GM18867 (cell line): ENCODE data around the gene PTGER2.

Experiments used
- ATAC-seq: cut with Tn5 transposase; IDR thresholded peaks from one replicate; pipeline ENCODE4 v1.9.1; 2021; ENCODE audit warnings: mild to moderate bottlenecking, moderate library complexity; ENCODE audit not compliant: unreplicated experiment

Gene PTGER2

DNA sequence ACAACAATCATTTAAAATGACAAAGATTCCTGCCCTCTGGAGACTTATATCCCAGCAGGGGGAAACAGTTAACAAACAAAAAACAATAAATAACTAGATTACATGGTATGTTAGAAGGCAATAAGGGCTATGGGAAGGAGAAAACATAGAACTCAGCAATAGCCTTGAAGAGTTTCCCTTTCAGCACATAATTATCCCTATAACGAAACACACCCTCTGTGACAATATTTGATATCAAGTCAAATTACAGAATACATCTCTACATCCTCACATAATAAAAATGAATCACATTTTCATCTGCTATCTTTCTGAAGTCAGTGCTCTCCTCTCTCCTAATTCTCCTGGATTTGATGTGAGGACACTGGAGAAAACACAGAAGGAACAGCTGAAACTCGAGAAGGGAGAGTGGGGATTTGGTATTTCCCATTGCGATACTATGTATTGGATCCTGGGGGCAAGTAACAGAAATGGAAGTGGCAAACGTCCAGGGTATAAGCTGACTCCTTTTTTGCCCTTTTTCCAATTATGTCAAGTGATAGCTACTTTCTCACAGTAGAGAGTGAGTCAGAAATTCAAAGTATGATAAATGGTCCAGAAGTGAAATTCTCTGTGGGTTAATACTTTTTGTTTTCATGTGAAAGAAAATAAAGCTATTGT lies 9.7 kb upstream of the PTGER2 start:
- ATAC-seq, result no peak

DNA sequence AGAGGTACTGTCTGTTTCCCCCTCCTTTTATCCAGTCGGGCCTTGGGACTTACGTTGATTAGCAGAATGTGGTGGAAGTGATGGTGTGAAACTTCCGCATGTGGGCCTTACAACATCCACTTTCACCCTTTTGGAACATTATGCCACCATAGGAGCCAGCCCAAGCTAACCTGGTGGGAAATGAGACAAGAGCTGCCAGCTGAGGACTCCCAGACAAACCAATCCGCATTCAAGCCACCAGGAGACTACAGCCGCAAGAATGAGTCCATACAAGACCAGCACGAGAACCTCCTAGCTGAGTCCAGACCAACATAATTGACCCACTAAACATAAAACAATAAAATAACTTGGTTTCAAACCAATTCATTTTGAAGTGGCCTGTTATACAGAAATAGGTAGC lies 9.1 kb upstream of the PTGER2 start:
- no peak for ATAC-seq

DNA sequence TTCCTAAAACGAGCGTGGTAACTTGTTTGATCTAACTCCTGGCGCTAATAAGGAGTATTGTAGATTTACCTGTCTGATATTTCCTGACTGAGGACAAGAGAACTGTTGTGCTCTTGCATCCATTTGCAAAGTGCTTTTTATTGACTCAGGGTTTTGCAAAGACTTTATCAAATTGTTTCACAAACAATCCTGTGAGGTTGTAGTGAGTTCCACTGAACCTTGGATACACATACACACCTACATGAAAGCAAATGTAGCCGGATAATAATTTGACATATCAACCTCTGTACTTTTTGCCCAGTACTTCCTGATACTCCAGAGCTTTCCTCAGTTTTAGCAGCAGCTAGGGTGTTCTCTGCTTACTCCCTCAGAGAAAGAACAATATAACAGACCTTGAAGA lies 6.7 kb upstream of the PTGER2 start:
- no peak for ATAC-seq

DNA sequence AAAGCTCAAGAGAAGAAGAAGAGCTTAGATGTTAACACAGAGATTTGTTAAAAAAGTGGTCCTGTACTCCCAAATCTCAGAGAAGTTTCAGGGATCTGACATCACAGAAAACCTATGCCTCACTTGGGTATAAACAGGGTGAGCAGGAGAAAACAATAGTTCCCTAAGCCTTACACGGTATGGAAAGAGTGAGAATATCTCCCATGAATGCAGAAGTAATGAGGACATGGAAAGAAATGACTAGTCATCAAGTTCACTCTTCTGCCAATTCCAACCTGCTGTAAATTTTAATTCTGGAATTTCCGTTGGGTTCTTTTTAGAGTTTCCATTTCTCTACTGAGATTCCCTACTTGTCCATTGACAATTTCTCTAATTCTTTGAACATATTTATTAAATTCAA lies 6.2 kb upstream of the PTGER2 start:
- ATAC-seq, result no peak

DNA sequence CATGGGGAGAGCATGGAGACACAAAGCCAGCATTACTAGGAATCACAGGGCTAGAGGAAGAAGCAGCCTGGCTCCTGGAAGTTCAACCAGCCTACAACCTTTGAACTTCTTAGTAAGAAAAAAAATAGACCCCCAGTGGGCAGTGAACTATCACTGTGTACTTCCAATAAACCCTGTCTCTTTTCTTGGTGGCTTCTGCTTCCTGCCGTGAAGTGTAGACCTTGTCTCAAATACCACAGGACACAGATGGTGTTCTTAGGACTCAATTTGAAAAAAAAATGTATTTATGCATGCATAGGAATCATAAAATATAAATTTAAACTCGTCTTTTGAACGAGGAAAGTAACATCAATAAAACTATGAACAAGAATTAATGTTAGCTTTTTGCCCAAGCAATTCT lies 3.6 kb upstream of the PTGER2 start:
- no peak for ATAC-seq

DNA sequence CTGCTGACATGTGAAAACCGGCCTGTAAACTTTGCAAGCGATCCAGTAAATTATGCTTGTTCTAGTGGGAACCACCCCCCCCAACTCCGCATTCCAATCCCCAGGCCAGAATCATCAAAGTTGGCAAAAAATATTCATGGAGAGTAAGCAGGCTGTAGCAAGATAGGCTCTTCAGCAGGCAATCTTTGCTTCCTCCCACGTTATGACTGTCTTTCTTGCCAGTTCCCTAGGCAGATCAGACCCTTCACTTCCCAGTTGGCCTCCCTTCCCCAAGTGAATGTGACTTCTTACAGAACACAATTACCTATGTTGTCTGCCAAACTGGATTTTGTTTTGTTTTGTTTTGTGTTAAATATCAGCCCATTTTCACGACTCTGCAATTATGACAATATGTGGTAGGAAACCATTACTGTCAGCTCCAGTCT lies 1.2 kb upstream of the PTGER2 start:
- ATAC-seq, result no peak

DNA sequence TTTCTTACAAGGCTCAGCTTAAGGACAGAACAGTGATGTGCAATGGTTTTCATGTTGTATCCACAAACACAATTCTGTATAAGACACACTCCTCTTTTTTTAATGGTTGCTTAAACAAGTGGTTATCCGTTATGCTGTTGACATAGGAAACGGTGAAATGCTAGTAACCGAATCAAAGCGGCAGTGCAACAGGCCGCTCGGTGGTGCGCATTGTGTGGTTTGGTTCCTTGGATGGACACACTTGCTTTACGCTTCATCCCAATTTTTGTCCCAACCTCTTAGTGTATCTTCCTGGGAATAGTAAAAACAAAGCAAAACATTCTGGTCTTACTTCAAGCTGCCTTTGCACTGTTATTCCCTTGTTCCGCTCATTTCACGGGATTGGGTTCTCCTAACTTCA lies 650 bp upstream of the PTGER2 start:
- no peak for ATAC-seq

DNA sequence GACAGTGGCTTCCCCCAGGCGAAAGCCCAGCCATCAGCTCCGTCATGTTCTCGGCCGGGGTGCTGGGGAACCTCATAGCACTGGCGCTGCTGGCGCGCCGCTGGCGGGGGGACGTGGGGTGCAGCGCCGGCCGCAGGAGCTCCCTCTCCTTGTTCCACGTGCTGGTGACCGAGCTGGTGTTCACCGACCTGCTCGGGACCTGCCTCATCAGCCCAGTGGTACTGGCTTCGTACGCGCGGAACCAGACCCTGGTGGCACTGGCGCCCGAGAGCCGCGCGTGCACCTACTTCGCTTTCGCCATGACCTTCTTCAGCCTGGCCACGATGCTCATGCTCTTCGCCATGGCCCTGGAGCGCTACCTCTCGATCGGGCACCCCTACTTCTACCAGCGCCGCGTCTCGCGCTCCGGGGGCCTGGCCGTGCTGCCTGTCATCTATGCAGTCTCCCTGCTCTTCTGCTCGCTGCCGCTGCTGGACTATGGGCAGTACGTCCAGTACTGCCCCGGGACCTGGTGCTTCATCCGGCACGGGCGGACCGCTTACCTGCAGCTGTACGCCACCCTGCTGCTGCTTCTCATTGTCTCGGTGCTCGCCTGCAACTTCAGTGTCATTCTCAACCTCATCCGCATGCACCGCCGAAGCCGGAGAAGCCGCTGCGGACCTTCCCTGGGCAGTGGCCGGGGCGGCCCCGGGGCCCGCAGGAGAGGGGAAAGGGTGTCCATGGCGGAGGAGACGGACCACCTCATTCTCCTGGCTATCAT lies 663 bp downstream of the PTGER2 start:
- ATAC-seq, result no peak

DNA sequence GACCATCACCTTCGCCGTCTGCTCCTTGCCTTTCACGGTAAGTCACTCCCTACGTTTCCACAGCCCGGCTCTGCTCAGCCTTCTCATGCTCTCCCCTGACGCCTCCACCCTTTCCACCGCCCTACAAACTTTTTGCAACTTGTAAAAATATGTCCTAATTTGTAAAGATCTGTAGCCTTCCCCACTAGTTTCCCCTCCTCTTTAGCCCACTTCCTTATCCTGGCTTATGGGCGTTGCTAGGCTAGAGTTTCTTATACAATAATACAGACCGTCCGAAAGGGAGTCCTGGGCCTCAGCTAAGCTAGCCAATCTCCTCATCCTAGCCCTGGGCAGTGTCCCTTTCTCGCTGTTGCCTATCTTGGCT lies 1.2 kb downstream of the PTGER2 start:
- no peak for ATAC-seq

DNA sequence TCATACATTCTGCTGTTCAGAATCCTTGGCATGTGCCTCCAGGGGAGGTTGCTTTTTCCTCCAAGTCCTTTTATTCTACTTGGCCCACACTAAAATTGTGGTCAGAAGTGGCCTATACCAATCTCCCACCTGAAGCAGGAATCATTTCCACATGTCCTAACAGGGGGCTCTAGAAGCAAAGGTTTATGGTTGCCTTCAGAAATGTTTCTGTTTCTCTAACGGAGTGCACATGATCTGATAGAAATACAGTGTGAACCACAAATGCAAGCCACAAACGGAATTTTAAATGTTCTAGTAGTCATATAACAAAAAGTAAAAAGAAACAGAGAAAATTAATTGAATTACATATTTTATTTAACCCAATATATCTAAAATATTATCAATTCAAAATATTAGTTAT lies 4.0 kb downstream of the PTGER2 start:
- ATAC-seq, result no peak

DNA sequence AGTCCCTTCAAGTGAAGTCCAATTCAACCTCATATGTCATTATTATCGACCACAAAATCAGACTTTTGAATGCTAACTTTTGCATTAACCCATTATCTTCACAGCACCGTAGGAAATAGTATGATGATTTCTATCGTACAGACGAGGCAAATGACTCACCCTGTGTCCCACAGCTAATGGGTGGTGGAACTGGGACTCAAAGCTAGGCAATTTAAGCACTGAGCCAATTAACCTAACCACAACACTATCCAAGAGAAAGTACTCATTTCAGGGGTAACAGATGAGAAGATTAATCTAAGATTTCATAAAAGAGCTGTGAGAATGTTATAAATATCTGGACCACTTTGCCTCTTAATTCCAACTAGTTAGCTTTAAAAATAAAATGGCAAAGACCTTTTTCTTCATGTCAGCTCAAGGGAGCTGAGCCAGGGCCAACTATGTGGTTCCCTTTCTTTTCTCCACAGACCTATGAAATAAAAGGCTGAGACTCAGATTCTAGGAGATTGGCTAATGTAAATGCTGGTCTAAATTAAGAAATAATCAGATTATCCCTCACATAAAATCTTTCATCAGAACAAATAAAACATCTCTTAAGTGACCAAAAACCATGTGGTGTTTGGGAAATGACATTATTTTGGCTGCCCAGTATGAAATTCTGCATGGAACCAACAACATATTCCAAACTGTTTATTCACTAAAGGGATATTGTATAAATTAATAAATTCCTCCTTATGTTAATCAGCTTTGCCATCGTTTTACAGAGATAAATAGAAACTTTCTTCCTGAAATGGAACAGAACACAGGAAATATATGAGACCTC lies 4.9 kb downstream of the PTGER2 start:
- no peak for ATAC-seq

DNA sequence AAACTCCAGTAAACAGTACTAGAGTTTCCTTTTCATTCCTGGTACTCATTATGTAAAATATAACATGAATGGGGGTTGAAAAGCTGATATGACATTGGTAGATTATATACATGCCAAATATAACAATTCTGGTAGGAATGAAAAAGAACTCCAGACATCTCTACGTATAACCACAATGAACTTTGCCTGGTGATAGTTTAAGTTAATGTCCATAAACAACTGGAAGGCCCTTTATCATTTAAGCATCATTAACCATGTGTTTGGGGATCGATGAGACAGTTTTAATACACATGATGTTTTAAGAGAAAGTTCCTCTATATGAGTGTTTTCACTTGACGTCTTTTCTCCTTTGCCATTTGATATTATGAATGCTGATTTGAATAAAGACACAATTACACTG lies 5.8 kb downstream of the PTGER2 start:
- ATAC-seq, result no peak

DNA sequence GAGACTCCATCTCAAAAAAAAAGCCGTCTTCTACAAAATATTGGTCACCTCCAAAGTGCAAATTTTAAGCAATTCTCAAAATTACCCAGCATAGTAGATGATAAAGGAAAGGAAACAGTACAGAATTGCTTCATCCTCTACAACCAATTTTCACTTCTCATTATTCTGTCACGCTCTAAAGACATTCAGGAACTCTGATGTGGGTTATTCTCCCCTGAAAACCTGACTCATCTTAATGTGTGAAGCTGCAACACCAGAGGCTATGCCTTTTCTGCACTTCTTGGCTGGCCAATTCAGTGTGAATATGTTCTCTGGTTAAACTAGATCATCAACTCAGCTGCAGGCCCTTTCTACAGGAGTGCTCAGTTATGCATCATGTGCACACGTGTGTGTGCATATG lies 11.0 kb downstream of the PTGER2 start:
- ATAC-seq, result peak; percentile 89

DNA sequence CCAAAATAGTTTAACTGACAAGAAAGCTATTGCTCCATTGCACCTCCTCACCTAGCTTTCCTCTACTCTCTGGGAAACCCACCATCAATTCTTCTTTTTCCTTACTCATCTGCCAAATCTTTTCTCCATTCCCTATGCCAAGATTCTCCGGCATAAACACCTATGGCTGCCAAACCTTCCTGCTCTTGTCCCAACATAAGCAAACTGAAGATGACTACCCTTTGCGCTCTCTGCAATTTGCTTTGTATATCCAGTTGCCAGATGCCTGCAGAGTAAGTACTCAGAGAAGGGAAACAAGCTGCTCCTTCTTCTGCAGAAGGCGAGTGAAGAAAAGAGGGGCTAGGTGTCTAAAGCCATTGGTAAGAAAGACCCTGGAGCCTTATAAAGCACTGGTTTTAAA lies 11.5 kb downstream of the PTGER2 start:
- no peak for ATAC-seq

DNA sequence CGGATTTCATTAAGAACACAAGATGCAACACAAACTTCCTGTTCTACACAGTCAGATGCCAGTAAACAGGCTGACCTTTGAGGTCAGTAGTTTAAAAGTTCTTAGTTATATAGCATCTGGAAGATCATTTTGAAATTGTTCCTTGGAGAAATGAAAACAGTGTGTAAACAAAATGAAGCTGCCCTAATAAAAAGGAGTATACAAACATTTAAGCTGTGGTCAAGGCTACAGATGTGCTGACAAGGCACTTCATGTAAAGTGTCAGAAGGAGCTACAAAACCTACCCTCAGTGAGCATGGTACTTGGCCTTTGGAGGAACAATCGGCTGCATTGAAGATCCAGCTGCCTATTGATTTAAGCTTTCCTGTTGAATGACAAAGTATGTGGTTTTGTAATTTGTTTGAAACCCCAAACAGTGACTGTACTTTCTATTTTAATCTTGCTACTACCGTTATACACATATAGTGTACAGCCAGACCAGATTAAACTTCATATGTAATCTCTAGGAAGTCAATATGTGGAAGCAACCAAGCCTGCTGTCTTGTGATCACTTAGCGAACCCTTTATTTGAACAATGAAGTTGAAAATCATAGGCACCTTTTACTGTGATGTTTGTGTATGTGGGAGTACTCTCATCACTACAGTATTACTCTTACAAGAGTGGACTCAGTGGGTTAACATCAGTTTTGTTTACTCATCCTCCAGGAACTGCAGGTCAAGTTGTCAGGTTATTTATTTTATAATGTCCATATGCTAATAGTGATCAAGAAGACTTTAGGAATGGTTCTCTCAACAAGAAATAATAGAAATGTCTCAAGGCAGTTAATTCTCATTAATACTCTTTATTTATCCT lies 13.5 kb downstream of the PTGER2 start:
- ATAC-seq, result peak; percentile 31

DNA sequence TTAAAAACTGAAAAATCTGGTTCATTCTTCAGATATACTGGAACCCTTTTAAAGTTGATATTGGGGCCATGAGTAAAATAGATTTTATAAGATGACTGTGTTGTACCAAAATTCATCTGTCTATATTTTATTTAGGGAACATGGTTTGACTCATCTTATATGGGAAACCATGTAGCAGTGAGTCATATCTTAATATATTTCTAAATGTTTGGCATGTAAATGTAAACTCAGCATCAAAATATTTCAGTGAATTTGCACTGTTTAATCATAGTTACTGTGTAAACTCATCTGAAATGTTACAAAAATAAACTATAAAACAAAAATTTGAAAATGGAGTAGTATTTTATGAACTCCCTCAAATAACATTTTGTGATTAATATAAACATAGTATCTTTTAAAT lies 14.2 kb downstream of the PTGER2 start:
- no peak for ATAC-seq

DNA sequence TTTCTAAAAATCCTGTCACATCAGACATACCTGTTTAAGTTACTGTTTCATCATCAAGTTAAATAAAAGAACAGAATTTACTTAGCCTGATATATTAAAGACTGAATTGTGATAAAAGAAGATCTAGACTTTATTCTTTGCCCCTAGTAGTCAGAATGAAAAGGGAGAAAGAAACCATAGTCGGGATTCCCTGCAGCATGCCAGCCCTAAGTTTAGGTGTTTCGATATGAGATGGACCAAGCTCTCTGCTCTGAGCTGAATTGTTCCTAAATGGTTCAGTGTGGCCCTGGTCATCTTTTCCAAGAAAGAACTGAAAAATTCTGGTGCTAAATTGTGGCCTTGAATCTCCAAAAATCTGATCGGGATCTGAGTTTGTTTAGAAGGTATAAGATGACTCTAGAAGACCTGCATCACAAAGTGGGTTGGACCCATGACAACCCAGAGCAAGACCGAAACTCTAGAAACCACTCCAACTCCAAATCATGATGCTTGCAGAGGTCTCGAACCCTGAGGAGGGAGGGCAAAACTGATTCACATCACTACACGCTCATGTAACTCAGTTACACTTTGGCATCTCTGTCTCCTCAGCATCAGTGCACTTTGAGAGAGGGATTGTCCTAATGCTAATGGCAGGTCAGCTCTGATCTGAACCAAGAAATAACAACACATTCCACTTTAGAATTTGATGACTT lies 15.7 kb downstream of the PTGER2 start:
- ATAC-seq, result no peak

DNA sequence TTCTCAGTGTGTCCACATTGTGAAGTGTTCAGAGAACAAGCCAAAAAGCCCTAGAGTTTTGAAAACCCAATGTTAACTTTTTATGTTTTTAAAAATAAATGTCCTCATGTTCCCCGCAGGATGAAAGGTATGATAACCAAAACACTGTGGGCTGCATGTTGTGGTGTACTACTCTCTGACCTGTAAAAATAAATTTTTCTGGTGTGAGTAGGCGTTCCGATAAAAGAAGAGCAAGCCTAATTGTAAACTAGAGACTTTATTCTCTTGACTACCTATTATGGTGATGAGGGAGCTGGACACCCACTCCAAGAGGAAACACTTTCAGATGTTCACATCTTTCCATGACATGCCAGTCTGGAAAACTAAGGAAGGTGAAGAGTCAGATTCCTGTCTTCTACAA lies 18.2 kb downstream of the PTGER2 start:
- ATAC-seq, result no peak

DNA sequence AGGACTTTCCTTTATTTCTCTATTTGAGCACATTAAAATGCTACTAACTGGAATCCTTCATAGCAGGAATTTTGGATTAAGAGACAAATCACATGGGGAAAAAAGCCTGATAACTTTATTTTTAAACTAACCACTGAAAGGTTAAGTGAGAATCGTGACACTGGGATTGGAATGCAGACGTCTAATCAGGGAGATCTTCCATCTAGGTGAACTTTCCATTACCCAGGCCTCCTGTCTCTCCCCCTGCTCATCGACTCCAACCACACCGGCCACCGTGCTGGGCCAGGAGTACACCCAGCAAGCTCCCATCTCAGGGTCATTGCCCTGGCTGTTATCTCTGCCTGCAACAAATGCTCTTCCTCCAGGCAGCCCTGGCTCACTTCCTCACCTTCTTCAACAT lies 19.0 kb downstream of the PTGER2 start:
- ATAC-seq, result no peak

DNA sequence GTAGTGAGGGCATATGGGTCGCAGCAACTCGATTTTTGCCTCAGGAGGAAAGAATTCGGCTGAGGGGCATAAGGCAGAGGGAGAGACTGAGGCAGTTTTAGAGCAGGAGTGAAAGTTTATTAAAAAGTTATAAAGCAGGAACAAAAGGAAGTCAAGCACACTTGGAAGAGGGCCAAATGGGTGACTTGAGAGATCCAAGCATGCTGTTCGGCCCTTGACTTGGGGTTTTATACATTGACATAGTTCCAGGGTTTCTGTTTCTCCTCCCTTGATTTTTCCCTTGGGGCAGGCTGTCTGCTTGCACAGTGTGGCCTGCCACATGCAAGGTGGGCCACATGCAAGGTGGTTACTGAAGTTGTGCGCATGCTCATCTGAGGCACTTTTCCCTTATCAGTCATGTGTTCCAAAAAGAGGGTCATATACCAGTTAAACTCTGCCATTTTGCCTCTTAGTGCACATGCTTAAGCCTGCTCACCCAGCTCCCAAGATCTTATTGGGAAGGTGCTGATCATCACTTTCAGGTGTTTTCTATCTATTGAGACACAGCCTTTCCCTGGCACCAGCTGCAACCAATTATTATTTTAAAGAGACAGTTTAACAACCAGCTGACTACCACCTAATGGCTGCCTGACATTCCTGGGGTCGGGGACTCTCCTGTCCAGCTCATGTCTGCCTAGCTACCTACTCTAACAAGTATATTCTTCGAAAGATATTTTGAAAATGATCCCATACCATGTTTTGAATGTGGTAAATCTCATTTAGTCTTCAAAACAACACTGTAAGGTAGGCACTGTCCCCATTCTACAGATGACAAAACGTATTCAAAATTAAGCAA lies 19.9 kb downstream of the PTGER2 start:
- no peak for ATAC-seq
